ENCODE data around the gene PLXNA2.

The PLXNA2 gene

GRCh38 chr1:208030288-208031091, 213.7 kb downstream of the PLXNA2 start:
- DNase-seq (ENCODE audit: low read depth, low spot score): no peak

- DNase-seq (ENCODE audit: low read depth, low spot score): no peak
Observed at GRCh38 chr1:208029381-208030287, 214.6 kb downstream of the PLXNA2 start.

GRCh38 chr1:208028526-208028925, 215.7 kb downstream of the PLXNA2 start:
- DNase-seq (ENCODE audit: low read depth, low spot score): no peak

- no peak for DNase-seq (ENCODE audit: low read depth, low spot score)
Observed at GRCh38 chr1:208027861-208028260, 216.3 kb downstream of the PLXNA2 start.

GRCh38 chr1:208026880-208027438, 217.2 kb downstream of the PLXNA2 start:
- DNase-seq (ENCODE audit: low read depth, low spot score): no peak

GRCh38 chr1:208025031-208025430, 219.2 kb downstream of the PLXNA2 start:
- DNase-seq (ENCODE audit: low read depth, low spot score): no peak

GRCh38 chr1:208024406-208024805, 219.8 kb downstream of the PLXNA2 start:
- DNase-seq (ENCODE audit: low read depth, low spot score): no peak

GRCh38 chr1:208019257-208019656, 224.9 kb downstream of the PLXNA2 start:
- DNase-seq (ENCODE audit: low read depth, low spot score): no peak

GRCh38 chr1:208015255-208015654, 228.9 kb downstream of the PLXNA2 start:
- DNase-seq (ENCODE audit: low read depth, low spot score): no peak

- no peak for DNase-seq (ENCODE audit: low read depth, low spot score)
Observed at GRCh38 chr1:208013210-208013609, 231.0 kb downstream of the PLXNA2 start.

- DNase-seq (ENCODE audit: low read depth, low spot score): no peak
Observed at GRCh38 chr1:208012721-208013120, 231.5 kb downstream of the PLXNA2 start.

- DNase-seq (ENCODE audit: low read depth, low spot score): no peak
Observed at GRCh38 chr1:208010487-208011071, 233.6 kb downstream of the PLXNA2 start.

- DNase-seq (ENCODE audit: low read depth, low spot score): no peak
Observed at GRCh38 chr1:208009706-208010444, 234.3 kb downstream of the PLXNA2 start.

GRCh38 chr1:208009303-208009702, 234.9 kb downstream of the PLXNA2 start:
- DNase-seq (ENCODE audit: low read depth, low spot score): no peak

GRCh38 chr1:208008534-208008933, 235.7 kb downstream of the PLXNA2 start:
- no peak for DNase-seq (ENCODE audit: low read depth, low spot score)

GRCh38 chr1:208007938-208008342, 236.2 kb downstream of the PLXNA2 start:
- no peak for DNase-seq (ENCODE audit: low read depth, low spot score)

GRCh38 chr1:208007319-208007937, 236.8 kb downstream of the PLXNA2 start:
- DNase-seq (ENCODE audit: low read depth, low spot score): no peak

- DNase-seq (ENCODE audit: low read depth, low spot score): no peak
Observed at GRCh38 chr1:208006258-208006920, 237.8 kb downstream of the PLXNA2 start.

GRCh38 chr1:208004851-208005250, 239.3 kb downstream of the PLXNA2 start:
- no peak for DNase-seq (ENCODE audit: low read depth, low spot score)

- DNase-seq (ENCODE audit: low read depth, low spot score): no peak
Observed at GRCh38 chr1:208003241-208003640, 240.9 kb downstream of the PLXNA2 start.

Data from smooth muscle cell of the brain vasculature (primary cell).